ENCODE data around the gene NUDT4B.
"Not testable (repeated sequence)": the region's sequence is repeated elsewhere in the genome, so short reads cannot be mapped to it uniquely, and the experiment has no call there.

NUDT4B gene

DNA sequence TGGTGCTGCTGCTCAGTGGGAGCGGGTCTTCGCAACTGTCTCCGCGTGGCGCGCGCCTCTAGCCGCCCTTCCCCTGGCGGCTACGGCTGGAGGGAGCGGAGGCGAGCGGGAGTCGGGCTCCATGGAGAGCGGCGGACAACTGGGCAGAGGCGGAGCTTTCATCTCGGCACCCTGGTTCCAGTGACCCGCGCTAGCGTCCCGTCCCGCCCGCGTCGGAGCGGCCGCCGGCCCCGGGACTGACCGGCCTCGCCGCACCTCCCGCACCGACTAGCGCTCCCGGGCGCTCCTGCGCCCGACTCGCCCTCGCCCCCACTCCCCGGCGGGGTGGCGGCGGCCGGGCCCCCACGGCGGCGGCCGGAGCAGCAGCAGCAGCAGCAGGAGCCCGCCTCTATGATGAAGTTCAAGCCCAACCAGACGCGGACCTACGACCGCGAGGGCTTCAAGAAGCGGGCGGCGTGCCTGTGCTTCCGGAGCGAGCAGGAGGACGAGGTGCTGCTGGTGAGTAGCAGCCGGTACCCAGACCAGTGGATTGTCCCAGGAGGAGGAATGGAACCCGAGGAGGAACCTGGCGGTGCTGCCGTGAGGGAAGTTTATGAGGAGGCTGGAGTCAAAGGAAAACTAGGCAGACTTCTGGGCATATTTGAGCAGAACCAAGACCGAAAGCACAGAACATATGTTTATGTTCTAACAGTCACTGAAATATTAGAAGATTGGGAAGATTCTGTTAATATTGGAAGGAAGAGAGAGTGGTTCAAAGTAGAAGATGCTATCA, at the start of gene NUDT4B:
Gene NUDT4B (plus strand): TSS at position 212 of the 772 bp plus-strand sequence. CDS start 179 bp downstream, at position 391.
- not testable (repeated sequence) for DNase-seq (ENCODE audit: low read depth); H3K4me3 ChIP-seq (ENCODE audit: low read length)

DNA sequence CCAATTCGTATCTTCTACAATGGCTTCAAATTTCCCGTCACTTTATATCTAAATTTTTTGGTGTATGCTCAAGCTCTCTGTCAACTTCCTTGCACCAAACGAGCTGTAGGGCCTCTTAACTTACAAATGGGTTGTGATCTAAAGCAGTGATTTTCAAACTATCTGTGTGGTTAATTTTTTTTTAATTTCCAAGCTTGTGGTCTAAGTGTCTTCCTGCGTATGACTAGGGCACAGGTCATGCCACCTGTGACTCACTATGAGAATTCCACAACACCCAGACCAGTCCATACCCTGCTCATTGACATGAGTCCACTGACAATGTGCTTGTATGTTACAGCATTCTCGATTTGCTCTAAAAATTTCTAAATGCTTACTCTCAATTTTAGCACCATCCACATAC, 49.2 kb upstream of the NUDT4B start:
- H3K4me3 ChIP-seq (ENCODE audit: low read length); DNase-seq (ENCODE audit: low read depth): not testable (repeated sequence)

DNA sequence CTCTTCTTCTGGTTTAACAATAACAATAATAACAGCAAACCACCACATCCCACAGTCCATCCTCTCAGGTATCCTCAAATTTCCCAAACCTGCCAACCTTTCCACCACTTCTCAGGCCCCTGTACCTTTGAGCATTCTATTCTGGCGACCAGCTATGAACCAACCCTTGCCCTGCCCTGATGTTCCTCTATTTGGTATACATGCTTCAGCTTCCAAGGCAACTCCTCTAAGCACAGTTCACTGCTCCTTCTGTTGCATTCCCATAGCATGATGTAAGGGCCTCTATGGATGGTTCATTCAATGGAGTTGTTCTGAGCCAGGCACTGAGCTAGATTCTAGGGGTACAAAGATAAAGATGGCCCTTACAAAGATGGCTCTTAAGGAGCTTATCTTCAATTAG, 46.3 kb upstream of the NUDT4B start:
- not testable (repeated sequence) for H3K4me3 ChIP-seq (ENCODE audit: low read length)

DNA sequence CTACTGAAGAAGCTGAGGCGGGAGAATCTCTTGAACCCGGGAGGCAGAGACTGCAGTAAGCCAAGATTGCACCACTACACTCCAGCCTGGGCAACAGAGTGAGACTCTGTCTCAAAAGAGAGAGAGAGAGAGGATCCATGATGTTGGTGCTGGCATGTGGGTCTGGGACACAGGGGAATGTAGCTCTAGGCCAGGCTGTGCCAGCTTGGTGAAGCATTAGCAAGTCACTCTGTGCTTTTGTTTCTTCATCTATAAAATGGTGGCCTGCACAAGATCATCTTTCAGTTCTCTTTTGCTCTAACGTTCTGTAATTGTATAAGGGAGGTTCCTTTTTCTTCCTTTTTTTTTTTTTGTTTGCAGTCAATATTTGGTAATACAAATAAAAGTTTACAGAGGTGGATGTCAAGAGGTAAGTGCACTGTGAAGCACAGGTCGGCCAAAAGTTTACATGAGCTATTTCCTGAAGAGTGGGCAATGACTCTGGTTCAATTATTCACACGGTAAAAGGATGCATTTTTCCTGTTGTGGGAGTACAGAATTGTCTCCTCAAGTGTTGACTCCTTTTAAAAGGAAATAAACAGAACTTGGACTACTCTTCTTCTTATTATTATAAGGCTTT, 44.5 kb upstream of the NUDT4B start:
- not testable (repeated sequence) for DNase-seq (ENCODE audit: low read depth); H3K4me3 ChIP-seq (ENCODE audit: low read length)

More for the DNA sequence above, 46.3 kb upstream of the NUDT4B start:
- not testable (repeated sequence) for DNase-seq (ENCODE audit: low read depth)

DNA sequence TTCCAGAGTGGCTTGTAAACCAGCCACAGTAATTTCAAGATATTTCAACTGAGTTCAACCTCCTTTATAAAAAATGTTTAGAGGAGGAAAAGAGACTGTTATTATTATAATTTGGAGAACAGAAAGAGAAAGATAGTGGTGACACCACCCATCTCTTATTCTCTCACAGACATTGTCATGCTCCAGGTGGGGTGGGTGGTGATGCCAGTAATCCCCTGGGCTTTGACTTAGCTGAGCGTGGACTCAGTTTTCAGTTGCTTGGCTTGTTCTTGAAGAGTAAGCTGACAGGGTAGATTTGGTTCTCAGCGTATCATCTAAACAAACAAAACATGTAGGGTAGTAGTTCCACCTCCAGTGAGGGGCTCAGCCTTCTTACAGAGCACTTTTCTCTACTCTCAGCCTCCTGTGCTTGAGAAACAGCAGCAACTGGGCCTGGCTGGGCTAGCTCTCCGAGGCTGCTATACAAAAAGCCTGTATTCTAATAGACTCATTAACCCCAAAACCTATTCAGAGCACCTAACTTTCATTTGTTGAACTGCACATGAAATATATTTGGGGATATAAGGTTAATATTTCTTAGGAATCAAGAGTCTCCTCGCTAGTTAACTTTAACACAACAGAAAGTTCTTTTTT, 43.1 kb upstream of the NUDT4B start:
- not testable (repeated sequence) for H3K4me3 ChIP-seq (ENCODE audit: low read length); DNase-seq (ENCODE audit: low read depth)

DNA sequence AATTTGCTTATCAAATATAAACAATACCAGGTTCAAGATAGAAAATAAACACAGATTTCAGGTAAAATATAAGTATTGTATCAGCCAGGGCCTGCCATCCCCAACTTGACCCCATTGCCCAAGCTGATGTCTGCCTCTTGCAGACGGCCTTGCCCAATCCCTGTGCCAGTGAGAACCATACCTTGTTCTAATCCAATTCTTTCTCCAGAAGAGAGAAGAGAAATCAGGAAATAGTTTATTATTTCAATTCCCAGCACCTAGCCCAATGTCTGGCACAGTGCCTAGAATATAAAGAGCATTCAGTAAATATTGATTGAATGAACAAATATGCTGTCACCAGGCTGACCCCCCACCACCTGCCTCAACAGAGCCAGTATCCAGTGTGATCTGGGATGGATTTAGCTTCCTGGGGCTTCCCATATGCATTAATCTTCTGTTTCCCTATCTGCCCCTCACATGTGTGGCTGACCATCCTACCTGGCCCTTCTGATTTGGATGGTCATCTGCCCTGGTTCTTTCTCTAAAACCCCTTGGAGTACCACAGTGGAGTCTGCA, 39.7 kb upstream of the NUDT4B start:
- DNase-seq (ENCODE audit: low read depth); H3K4me3 ChIP-seq (ENCODE audit: low read length): not testable (repeated sequence)

DNA sequence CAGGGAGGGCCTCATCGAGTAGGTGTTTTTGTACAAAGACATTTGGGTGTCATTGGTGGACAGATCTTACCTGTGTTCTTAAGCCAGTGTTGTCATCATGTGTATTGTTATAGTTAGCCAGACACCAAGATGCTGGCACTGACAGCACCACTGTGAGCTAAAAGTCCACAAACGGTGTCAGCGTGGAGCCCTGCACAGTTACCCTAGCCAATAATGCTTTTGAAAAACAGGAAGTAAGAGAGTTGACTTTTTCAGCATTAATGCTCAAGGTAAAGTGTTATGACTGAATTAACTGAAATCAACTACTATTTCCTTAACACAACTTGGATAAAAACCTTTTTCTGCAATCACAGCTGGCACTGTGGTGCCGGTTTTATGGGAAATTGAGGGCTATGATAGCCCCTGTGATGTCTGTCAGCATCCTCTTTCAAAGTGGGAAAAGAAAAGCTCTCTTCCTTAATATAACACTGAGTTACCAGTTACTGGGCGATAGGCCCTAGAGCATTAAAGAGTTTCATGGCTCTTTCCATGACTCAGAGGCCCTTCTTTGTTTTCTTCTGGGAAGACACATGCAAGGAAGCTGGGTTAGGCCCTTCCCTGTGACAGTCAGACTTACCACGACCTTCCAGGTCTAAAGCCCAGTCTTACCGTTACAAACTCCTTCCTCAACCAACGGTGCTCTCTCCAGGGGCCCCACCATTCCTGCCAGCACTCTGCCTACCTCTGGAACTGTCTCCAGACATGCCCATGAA, 37.6 kb upstream of the NUDT4B start:
- H3K4me3 ChIP-seq (ENCODE audit: low read length) = not testable (repeated sequence)

DNA sequence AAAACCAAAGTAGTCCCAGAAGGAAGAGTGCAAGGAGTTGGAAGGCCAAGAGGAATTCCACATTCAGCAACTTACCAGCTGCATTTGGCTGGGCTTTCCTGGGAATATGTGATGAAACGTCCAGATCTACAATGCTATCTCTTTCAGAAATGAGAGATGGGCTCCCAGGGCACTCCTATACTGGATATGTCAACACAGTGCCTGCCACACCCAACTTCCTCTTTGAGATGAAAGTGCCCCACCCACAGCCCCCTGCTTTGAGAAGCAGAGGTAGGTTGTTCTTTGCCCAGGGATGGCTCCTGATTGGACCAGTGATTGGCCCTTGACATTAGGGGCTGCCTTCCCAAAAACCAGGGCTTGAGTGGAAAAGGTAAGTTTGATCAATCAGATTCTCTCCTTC, 36.2 kb upstream of the NUDT4B start:
- H3K4me3 ChIP-seq (ENCODE audit: low read length); DNase-seq (ENCODE audit: low read depth): not testable (repeated sequence)

More for the DNA sequence above, 37.6 kb upstream of the NUDT4B start:
- not testable (repeated sequence) for DNase-seq (ENCODE audit: low read depth)

DNA sequence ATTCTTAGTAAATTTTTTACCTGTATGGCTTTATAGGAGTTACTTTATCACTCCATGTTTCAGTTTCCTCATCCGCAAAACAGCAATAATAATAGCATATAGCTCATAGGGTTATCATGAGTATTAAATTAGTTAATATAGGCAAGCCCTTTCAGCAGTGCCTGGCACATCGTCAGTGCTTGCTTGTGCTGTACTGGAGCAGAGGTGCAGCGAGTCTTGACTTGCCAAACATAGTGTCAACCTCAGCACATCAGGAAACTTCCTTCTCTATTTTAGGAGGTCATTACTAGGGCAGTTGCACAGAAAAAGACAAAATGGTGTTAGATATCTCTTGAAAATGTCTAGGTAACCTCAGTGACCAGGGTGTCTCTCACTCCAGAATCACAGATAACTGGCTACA, 33.1 kb upstream of the NUDT4B start:
- not testable (repeated sequence) for DNase-seq (ENCODE audit: low read depth); H3K4me3 ChIP-seq (ENCODE audit: low read length)

DNA sequence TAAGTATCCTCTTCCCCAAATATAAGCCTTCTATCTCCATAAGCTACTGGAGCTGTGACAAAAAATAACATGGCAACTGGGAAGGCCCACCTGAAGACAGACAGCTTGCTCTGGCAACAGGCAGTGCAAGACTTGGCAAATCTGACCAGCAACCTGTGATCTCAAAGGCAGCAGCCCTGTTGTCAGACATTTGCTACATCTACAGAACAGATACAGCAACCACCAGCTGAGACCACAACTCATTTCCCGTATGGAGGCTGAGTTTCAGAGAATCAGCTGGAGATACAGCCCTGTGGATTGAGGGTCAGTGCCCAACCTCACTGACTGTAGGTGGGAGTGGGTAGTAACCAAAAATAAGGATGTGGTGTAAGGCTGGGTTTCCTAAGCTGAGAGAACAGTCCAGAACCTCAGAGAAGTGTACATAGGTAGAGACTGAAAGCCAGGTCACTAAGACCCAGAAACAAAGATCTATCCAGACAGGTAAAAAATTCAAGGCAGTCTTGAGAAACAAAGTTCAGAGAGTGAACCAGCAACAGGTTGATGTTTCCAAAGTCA, 31.5 kb upstream of the NUDT4B start:
- DNase-seq (ENCODE audit: low read depth) = not testable (repeated sequence)

DNA sequence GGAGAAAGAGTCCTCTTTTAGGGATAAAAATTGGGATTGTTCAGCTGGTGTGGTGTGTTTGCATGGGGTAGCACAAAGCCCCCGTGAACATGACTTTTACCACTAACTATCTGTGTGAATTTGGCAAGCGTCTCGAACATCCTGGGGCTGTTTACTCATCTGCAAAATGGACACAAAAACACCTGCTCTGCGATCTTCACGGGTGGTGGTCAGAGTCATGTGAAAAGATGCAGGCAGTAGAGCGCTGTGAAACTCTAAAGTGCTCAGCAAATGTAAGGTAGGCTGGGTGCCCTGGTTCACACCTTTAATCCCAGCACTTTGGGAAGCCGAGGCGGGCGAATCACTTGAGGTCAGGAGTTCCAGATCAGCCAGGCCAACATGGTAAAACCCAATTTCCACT, 27.7 kb upstream of the NUDT4B start:
- not testable (repeated sequence) for DNase-seq (ENCODE audit: low read depth); H3K4me3 ChIP-seq (ENCODE audit: low read length)

More for the DNA sequence above, 31.5 kb upstream of the NUDT4B start:
- H3K4me3 ChIP-seq (ENCODE audit: low read length) = not testable (repeated sequence)

DNA sequence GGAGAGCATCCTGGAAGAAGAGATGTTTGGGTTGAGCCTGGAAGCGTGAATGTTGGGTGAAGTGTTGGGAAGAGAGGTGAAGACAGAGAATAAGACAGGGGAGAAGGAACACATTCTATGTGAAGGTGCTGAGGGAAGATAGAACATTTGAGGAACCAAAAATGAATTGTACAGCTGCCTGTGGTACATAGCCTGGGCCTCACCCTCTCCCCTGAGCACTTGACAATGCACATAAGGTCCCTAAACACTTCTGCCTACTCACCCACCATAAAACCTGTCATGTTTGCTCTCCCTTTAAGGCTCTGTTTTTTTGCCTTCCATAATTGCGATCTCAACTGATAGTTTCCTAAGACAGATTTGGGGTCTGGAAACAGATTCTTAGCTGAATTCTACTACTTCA, 25.8 kb upstream of the NUDT4B start:
- DNase-seq (ENCODE audit: low read depth); H3K4me3 ChIP-seq (ENCODE audit: low read length): not testable (repeated sequence)

DNA sequence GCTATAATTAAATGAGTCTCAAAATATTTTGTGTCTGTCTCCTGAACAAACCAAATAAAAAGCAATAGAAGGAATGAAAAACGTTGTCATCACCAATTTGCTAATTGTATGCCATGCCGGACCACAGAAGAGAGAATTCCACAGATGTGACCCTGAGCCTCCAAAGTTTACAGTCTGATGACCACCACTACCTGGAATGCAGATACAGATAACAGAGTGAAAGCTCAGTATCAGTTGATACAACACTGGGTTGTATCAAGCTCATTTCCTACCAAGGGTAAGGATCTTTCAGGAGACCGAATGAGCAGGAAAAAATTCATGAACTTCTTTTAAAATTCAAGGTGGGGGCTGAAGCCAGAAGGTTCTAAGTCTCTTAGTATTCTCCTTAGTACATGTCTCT, 25.1 kb upstream of the NUDT4B start:
- DNase-seq (ENCODE audit: low read depth) = not testable (repeated sequence)

DNA sequence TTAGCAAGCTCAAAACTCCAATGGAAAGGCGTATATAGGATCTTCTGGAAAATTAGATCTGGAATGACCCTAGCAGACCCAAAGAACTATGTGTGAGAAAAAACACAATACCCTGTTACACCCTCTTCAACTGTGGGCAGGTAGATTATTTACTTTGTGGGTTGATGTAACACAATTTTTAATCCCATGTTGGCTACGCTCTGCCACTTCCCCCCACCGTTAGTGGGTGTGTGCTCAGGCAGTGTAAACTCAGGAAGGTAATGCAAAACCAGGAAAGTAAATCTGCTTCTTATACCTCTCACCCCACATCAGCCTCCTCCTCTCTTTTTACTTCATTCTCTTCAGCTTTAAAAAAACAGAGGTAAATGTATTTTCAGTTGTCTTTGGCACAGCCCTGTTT, 23.7 kb upstream of the NUDT4B start:
- H3K4me3 ChIP-seq (ENCODE audit: low read length); DNase-seq (ENCODE audit: low read depth): not testable (repeated sequence)

More for the DNA sequence above, 25.1 kb upstream of the NUDT4B start:
- H3K4me3 ChIP-seq (ENCODE audit: low read length) = not testable (repeated sequence)

DNA sequence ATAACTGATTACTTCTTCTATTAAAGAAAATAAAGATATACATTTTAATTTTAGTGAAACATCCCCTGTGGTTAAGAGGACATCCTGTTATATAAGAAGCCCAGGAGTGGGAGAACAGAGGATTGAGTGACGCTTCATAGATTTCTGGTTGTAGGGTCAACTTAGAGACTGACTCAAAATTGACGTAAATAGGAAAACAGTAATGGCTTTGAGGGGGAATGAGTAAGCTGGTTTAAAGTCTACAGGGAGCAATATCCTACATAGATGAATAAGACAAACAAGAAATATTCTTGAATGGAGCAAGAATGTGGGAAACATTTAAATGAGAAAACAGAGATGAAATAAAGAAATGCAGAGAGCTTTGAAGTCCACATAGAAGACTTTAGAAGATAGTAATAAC, 20.7 kb upstream of the NUDT4B start:
- H3K4me3 ChIP-seq (ENCODE audit: low read length); DNase-seq (ENCODE audit: low read depth): not testable (repeated sequence)

DNA sequence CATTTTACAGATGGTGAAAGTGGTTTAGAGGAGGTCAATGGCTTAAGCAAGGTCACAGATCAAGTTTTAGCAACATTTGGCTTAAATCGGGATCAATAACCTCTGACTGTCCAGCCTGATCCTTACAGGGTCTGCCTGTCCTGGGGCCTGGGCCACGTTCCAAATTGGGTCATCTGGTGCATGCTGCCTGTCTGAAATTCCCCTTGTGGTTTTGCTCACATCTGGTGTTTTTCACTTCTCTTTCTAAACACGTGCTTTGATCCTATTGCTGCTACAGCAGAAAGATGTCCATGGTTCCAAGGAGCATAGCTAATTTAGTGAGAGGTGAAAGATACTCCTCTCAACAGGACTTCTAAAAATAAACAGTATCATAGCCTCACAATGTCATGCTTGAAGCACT, 19.4 kb upstream of the NUDT4B start:
- H3K4me3 ChIP-seq (ENCODE audit: low read length); DNase-seq (ENCODE audit: low read depth): not testable (repeated sequence)

DNA sequence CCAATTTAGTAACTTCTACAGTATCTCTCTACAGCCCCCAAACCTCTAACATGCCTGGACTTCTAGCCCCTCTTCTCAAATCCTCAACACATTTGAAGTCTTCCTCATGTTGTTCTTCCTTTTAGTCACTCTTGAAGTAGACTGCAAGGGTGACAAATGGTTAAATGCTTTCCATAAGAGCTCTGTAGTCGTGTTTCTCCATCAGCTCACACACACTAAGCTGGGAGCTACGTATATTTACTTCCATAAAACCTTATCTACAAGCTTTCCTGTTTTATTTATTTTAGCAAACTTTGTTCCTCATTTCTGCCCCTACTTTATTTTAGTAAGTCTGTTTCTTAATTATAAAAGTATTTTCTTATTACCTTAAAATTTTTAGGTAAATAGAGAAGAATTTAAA, 19.0 kb upstream of the NUDT4B start:
- not testable (repeated sequence) for H3K4me3 ChIP-seq (ENCODE audit: low read length); DNase-seq (ENCODE audit: low read depth)

DNA sequence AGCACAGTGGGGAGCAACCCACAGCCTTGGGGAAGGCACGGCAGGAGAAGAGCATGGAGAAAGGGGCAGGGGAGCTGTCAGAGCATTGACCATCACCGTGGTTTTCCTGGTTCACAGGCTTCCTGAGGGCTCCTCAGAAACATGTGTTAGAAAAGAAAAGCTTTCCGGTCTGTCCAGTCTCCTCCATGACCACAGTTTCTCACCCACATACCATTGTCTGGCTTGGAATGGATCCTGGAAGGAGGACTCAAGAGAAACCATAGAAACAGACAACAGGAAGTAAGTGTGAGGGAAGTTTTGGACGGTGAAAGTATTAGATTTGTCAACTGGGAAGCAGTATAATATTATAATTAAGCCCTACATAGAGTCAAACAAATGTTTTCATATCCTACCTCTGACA, 16.3 kb upstream of the NUDT4B start:
- not testable (repeated sequence) for DNase-seq (ENCODE audit: low read depth); H3K4me3 ChIP-seq (ENCODE audit: low read length)

All from epithelial cell of esophagus (primary cell).